ENCODE measurements around the gene TMEM135.

Gene TMEM135

GRCh38 chr11:87176044-87176443 is 138.3 kb downstream of the TMEM135 start:
- H3K9me3 ChIP-seq (ENCODE audit: severe bottlenecking) = no peaks in the 10 kb centered on the region
- peaks cover 4% of the 10 kb centered on the region for H3K36me3 ChIP-seq
- no peaks in the 10 kb centered on the region for H3K27me3 ChIP-seq (ENCODE audit: insufficient read depth, low read depth, severe bottlenecking)
- no peak for DNase-seq
- H3K4me3 ChIP-seq (ENCODE audit: low read depth, low read length) = no peak overlapping the region
- TF ChIP-seq CTCF (IDR thresholded peaks at IDR 0.05; ENCODE audit: low read depth, low read length) = no peak
- no peak overlapping the region for H3K27ac ChIP-seq

GRCh38 chr11:87179621-87180020 is 141.9 kb downstream of the TMEM135 start:
- no peaks in the 10 kb centered on the region for H3K27me3 ChIP-seq (ENCODE audit: insufficient read depth, low read depth, severe bottlenecking)
- DNase-seq = no peak
- H3K9me3 ChIP-seq (ENCODE audit: severe bottlenecking) = no peaks in the 10 kb centered on the region
- no peak overlapping the region for H3K4me3 ChIP-seq (ENCODE audit: low read depth, low read length)
- no peak overlapping the region for H3K27ac ChIP-seq
- TF ChIP-seq CTCF (IDR thresholded peaks at IDR 0.05; ENCODE audit: low read depth, low read length) = no peak
- peaks cover 4% of the 10 kb centered on the region for H3K36me3 ChIP-seq

GRCh38 chr11:87180742-87181141 is 143.0 kb downstream of the TMEM135 start:
- TF ChIP-seq CTCF (IDR thresholded peaks at IDR 0.05; ENCODE audit: low read depth, low read length) = no peak
- no peaks in the 10 kb centered on the region for H3K27me3 ChIP-seq (ENCODE audit: insufficient read depth, low read depth, severe bottlenecking)
- no peaks in the 10 kb centered on the region for H3K9me3 ChIP-seq (ENCODE audit: severe bottlenecking)
- H3K36me3 ChIP-seq = peaks cover 4% of the 10 kb centered on the region
- DNase-seq = no peak
- H3K27ac ChIP-seq = no peak overlapping the region
- no peak overlapping the region for H3K4me3 ChIP-seq (ENCODE audit: low read depth, low read length)

- H3K9me3 ChIP-seq (ENCODE audit: severe bottlenecking) = no peaks in the 10 kb centered on the region
- no peaks in the 10 kb centered on the region for H3K27me3 ChIP-seq (ENCODE audit: insufficient read depth, low read depth, severe bottlenecking)
- no peak overlapping the region for H3K27ac ChIP-seq
- no peak for TF ChIP-seq CTCF (IDR thresholded peaks at IDR 0.05; ENCODE audit: low read depth, low read length)
- no peak for DNase-seq
- peaks cover 4% of the 10 kb centered on the region for H3K36me3 ChIP-seq
- no peak overlapping the region for H3K4me3 ChIP-seq (ENCODE audit: low read depth, low read length)
Measured at GRCh38 chr11:87181143-87181542, 143.4 kb downstream of the TMEM135 start.

- no peak for DNase-seq
- H3K4me3 ChIP-seq (ENCODE audit: low read depth, low read length) = no peak overlapping the region
- no peaks in the 10 kb centered on the region for H3K36me3 ChIP-seq
- H3K27ac ChIP-seq = no peak overlapping the region
- TF ChIP-seq CTCF (IDR thresholded peaks at IDR 0.05; ENCODE audit: low read depth, low read length) = no peak
- no peaks in the 10 kb centered on the region for H3K9me3 ChIP-seq (ENCODE audit: severe bottlenecking)
- no peaks in the 10 kb centered on the region for H3K27me3 ChIP-seq (ENCODE audit: insufficient read depth, low read depth, severe bottlenecking)
Measured at GRCh38 chr11:87185228-87185627, 147.5 kb downstream of the TMEM135 start.

GRCh38 chr11:87187076-87187475 is 149.3 kb downstream of the TMEM135 start:
- no peak for TF ChIP-seq CTCF (IDR thresholded peaks at IDR 0.05; ENCODE audit: low read depth, low read length)
- Histone ChIP-seq H3K36me3 (no peaks in the 10 kb centered on the region), H3K4me3 (ENCODE audit: low read depth, low read length) (no peak overlapping the region)

More at GRCh38 chr11:87187076-87187475, 149.3 kb downstream of the TMEM135 start:
- Histone ChIP-seq H3K27ac (no peak overlapping the region), H3K27me3 (ENCODE audit: insufficient read depth, low read depth, severe bottlenecking) (no peaks in the 10 kb centered on the region), H3K9me3 (ENCODE audit: severe bottlenecking) (no peaks in the 10 kb centered on the region)
- no peak for DNase-seq

Measured in WERI-Rb-1 (cell line).